ENCODE results near the gene ATP1B4. TPM values are rescaled to one million over a fixed set of nuclear protein-coding genes. Genes with fewer than 3 reads are reported as not detected.

Gene ATP1B4
- total RNA-seq, 1 experiment from 2014 or later = not detected

DNA sequence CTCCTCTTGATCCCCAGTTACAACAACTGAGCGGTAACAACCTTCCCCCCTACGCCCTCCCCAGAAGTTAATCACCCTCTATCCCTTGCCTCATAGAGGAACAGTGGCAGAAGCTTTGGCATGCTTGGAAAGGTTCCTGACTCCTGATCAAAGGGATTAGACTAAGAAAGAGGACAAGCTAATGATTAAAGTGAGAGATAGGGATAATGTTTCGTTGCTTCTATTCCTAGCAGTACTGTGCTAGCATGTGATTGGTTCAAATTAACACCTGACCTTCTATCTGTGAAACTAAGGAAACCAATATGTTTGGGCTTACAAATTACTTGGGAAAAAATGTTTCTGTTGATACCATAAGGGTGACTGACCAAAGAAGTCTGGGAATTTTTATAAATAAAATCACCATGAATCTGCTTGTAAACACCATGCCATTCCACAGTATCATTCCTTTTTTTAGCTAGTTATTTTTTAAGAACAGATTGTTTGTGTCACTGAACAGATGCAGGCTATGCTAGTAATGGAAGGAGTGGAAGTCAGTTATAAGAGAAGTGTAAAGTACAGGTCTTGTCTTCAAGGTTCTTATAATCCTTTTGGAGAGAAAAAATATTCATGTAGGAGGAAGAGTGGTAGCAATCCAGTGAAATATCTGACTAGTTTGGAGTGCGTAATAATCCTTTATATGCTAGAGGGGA lies 11.3 kb upstream of the ATP1B4 start:
- Histone ChIP-seq H2BK12ac (ENCODE audit: insufficient read length, low read depth, low read length) (no peak overlapping the region), H2AFZ (ENCODE audit: low read length) (no peak overlapping the region), H2AK5ac (ENCODE audit: insufficient read length, low read length) (no peak overlapping the region), H3K23me2 (ENCODE audit: insufficient read length, low read depth, low read length, poor library complexity, severe bottlenecking) (no peaks in the 10 kb centered on the region), H3K18ac (ENCODE audit: insufficient read length, low read depth, low read length) (no peak overlapping the region), H4K5ac (ENCODE audit: insufficient read length, low read depth, low read length) (no peak overlapping the region), H3K9me3 (ENCODE audit: control insufficient read depth, low read depth, low read length) (peaks cover 28% of the 10 kb centered on the region), H3K14ac (ENCODE audit: insufficient read depth, low read length) (no peak overlapping the region), H4K20me1 (ENCODE audit: control insufficient read depth, insufficient read depth, insufficient read length) (no peaks in the 10 kb centered on the region), H4K8ac (replicated peaks; ENCODE audit: insufficient read length, low read depth, low read length) (no peak overlapping the region), H3K4me1 (ENCODE audit: insufficient read depth, low read length) (no peaks in the 10 kb centered on the region), H3K9ac (ENCODE audit: extremely low read depth, insufficient read length, low read length) (no peak overlapping the region), H3K79me2 (ENCODE audit: insufficient read depth, low read length) (no peaks in the 10 kb centered on the region), H2BK120ac (ENCODE audit: low read depth, low read length, poor library complexity, severe bottlenecking) (no peak overlapping the region), H2BK15ac (ENCODE audit: low read depth, low read length) (no peak overlapping the region), H2BK5ac (ENCODE audit: insufficient read length, low read length) (no peak overlapping the region), H3K4ac (ENCODE audit: low read depth, low read length) (no peak overlapping the region), H2BK20ac (ENCODE audit: low read depth, low read length, poor library complexity, severe bottlenecking) (no peak overlapping the region), H3K56ac (ENCODE audit: insufficient read length, low read depth, low read length) (no peak overlapping the region), H3K23ac (ENCODE audit: insufficient read length, low read depth, low read length) (no peak overlapping the region), H3T11ph (ENCODE audit: low read length) (no peak overlapping the region), H3K4me2 (ENCODE audit: insufficient read depth, insufficient read length, low read length) (no peak overlapping the region), H3K27ac (ENCODE audit: insufficient read length, low read depth, low read length) (no peak overlapping the region), H3K79me1 (ENCODE audit: insufficient read depth, low read depth, low read length, poor library complexity, severe bottlenecking) (no peaks in the 10 kb centered on the region), H4K91ac (ENCODE audit: insufficient read length, low read depth, low read length) (no peak overlapping the region), H3K27me3 (ENCODE audit: insufficient read depth, low read length) (no peaks in the 10 kb centered on the region)
- no CpG with 5 or more reads among the region's 4 CpGs for WGBS (ENCODE audit: extremely low coverage, insufficient read length, low lambda C conversion rate)
- H3K4me3 Mint-ChIP-seq = no peak overlapping the region
- H3K9me3 Mint-ChIP-seq = peaks cover 46 to 50% of the 10 kb centered on the region in 2 experiments
- H3K4me1 Mint-ChIP-seq = no peaks in the 10 kb centered on the region
- H3K36me3 Mint-ChIP-seq (ENCODE audit: insufficient read depth in 1 of 3, low read depth in 3 of 3) = peaks cover 0 to 2% (median 0%) of the 10 kb centered on the region in 3 experiments; a peak in 4 of 7 replicates
- H3K27me3 Mint-ChIP-seq (ENCODE audit: low read depth) = peaks cover 14% of the 10 kb centered on the region
- TF ChIP-seq, protein P1, sequence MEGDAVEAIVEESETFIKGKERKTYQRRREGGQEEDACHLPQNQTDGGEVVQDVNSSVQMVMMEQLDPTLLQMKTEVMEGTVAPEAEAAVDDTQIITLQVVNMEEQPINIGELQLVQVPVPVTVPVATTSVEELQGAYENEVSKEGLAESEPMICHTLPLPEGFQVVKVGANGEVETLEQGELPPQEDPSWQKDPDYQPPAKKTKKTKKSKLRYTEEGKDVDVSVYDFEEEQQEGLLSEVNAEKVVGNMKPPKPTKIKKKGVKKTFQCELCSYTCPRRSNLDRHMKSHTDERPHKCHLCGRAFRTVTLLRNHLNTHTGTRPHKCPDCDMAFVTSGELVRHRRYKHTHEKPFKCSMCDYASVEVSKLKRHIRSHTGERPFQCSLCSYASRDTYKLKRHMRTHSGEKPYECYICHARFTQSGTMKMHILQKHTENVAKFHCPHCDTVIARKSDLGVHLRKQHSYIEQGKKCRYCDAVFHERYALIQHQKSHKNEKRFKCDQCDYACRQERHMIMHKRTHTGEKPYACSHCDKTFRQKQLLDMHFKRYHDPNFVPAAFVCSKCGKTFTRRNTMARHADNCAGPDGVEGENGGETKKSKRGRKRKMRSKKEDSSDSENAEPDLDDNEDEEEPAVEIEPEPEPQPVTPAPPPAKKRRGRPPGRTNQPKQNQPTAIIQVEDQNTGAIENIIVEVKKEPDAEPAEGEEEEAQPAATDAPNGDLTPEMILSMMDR (conservative IDR thresholded peaks at IDR 0.05) = no peak
- no peak for DNase-seq
- H3K27ac Mint-ChIP-seq = no peak overlapping the region

Measured in H9 (cell line).